HepG2 (cell line): ENCODE data around the gene ENTPD5. TPM values are rescaled to one million over a fixed set of nuclear protein-coding genes. Genes with fewer than 3 reads are reported as not detected.

Source experiments
- ETV5 ChIP-seq: IDR thresholded peaks from 2 replicates; pipeline ENCODE4 v1.6.1; 2018; ENCODE audit warnings: missing biosample characterization, missing genetic modification reagents, inconsistent platforms, borderline replicate concordance
- NFIC ChIP-seq: IDR thresholded peaks from 2 replicates; pipeline ENCODE4 v1.6.1; 2012; ENCODE audit warnings: mild to moderate bottlenecking, low read length, inconsistent platforms
- NFKB2 ChIP-seq: sonication (generic); formaldehyde crosslinking; IDR thresholded peaks from 2 replicates; pipeline ENCODE4 v1.4.0; 2020; ENCODE audit warnings: missing genetic modification reagents, borderline replicate concordance
- RARA ChIP-seq: IDR thresholded peaks from 2 replicates; pipeline ENCODE4 v1.6.1; 2016; ENCODE audit warnings: missing genetic modification reagents, missing compliant biosample characterization
- SRY ChIP-seq: sonication (generic); formaldehyde crosslinking; IDR thresholded peaks from 2 replicates; pipeline ENCODE4 v1.8.0; 2022; ENCODE audit warnings: mild to moderate bottlenecking, missing genetic modification reagents
- ZBTB40 ChIP-seq, 2 experiments: fragments of 450-650 bp in 1 of 2; sonication (generic) in 1 of 2; formaldehyde crosslinking in 1 of 2; IDR thresholded peaks; 2 replicates each; pipeline versions ENCODE4 v1.6.1 to v1.8.0; 2016 to 2022; ENCODE audit warnings: antibody characterized with exemption in 1 of 2, mild to moderate bottlenecking in 1 of 2, missing genetic modification reagents in 1 of 2
- ZNF530 ChIP-seq: sonication (generic); formaldehyde crosslinking; IDR thresholded peaks from 2 replicates; pipeline ENCODE4 v1.5.0; 2020; ENCODE audit warnings: low read depth, mild to moderate bottlenecking, missing genetic modification reagents
- polyA plus RNA-seq, 8 experiments: library from polyadenylated mRNA; depleted of rRNA in 3 of 8; stranded (reverse) in 7 of 8; unstranded in 1 of 8; fragments of >200 nt; fragmentation: Illumina TruSeq in 4 of 8; extraction: Trizol in 4 of 8; gene quantifications; 2 replicates each; pipeline versions ENCODE4 v1.2.1 to v1.2.3, GENCODE V29; 2011 to 2016; ENCODE audit warnings: low read depth in 4 of 8, missing spikeins in 1 of 8, mixed read lengths in 1 of 8; ENCODE audit not compliant: insufficient read depth in 1 of 8
- total RNA-seq, 5 experiments: library from RNA; depleted of rRNA; stranded (reverse); fragments of >200 nt; fragmentation: Illumina TruSeq; extraction: Trizol; gene quantifications; 2 replicates each; pipeline ENCODE4 v1.2.3, GENCODE V29; 2016; ENCODE audit warnings: low read depth in 1 of 5
- TF ChIP-seq, protein P1 (sequence below): IDR thresholded peaks from 2 replicates; pipeline ENCODE4 v1.4.0; 2020; ENCODE audit warnings: mild to moderate bottlenecking, missing genetic modification reagents
- TF ChIP-seq, protein P2 (sequence below): sonication (generic); formaldehyde crosslinking; IDR thresholded peaks from 2 replicates; pipeline ENCODE4 v1.4.0; 2020; ENCODE audit warnings: mild to moderate bottlenecking, missing genetic modification reagents, borderline replicate concordance
- TF ChIP-seq, protein P3 (sequence below): sonication (generic); formaldehyde crosslinking; IDR thresholded peaks from 2 replicates; pipeline ENCODE4 v1.4.0; 2020; ENCODE audit warnings: mild to moderate bottlenecking, low read depth, missing genetic modification reagents

Gene ENTPD5
- total and polyA plus RNA-seq, 2 of the 13 experiments (the other 11 are each of a cell fraction or from before 2014, with no cell fraction given) = 33.8 to 43.3 TPM

DNA sequence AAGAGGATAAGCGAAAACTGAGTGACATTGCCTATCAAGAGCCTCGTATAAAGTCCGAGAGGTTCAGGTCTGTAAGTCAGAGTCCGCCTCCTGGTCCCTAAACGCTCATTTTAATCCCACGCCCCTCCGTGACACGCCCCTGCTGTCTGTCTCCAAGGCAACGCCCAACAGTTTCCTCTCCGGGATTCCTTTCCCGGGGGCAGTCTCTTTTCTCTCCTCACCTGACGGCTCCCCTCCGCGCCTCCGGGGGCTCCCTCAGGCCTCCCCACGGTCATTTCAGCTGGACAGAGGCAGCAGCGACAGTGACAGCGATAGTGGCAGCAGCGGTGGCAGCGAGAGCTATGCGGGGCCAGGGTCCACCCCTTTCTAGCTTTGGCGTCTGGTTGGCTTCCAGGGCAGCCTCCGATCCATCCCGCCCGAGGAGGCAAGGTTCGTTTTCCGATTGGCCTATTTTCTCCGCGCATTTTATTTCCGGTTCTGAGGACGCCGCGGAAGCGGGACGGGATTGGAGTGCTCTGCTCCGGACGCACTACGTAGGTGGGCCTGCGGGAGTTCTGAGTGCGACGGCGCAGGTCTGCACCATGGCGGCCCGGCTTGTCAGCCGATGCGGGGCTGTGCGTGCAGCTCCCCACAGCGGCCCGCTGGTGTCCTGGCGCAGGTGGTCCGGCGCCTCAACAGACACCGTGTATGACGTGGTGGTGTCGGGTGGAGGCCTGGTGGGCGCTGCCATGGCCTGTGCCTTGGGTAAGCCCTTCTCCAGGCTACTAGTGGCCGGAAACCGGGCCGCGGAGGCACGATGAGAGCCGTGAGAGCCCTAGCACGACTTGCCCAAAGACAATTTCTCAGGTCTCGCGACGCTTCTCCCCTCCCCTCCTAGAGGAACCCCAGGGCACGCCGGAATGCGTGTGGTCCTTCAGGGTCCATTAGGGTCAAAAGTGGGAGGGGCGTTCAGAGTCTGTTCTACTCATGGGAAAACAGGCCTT lies 69.0 kb downstream of the ENTPD5 start, which contains the start of the genes COQ6 and FAM161B (continued):
- TF ChIP-seq ETV5 (peak; percentile 81; the same call in 1 of the 2 replicates), SRY (CRISPR knock-in tag) (peak; percentile 95), NFIC (no peak), ZNF530 (CRISPR knock-in tag) (no peak), RARA (CRISPR knock-in tag) (peak; percentile 18; the same call in 1 of the 2 replicates), ZBTB40 (IDR thresholded peaks at IDR 0.05) (no peak), ZBTB40 (CRISPR knock-in tag; IDR thresholded peaks at IDR 0.05) (peak; percentile 79), NFKB2 (peak; percentile 23; the same call in 1 of the 2 replicates)
- TF ChIP-seq, protein P1, sequence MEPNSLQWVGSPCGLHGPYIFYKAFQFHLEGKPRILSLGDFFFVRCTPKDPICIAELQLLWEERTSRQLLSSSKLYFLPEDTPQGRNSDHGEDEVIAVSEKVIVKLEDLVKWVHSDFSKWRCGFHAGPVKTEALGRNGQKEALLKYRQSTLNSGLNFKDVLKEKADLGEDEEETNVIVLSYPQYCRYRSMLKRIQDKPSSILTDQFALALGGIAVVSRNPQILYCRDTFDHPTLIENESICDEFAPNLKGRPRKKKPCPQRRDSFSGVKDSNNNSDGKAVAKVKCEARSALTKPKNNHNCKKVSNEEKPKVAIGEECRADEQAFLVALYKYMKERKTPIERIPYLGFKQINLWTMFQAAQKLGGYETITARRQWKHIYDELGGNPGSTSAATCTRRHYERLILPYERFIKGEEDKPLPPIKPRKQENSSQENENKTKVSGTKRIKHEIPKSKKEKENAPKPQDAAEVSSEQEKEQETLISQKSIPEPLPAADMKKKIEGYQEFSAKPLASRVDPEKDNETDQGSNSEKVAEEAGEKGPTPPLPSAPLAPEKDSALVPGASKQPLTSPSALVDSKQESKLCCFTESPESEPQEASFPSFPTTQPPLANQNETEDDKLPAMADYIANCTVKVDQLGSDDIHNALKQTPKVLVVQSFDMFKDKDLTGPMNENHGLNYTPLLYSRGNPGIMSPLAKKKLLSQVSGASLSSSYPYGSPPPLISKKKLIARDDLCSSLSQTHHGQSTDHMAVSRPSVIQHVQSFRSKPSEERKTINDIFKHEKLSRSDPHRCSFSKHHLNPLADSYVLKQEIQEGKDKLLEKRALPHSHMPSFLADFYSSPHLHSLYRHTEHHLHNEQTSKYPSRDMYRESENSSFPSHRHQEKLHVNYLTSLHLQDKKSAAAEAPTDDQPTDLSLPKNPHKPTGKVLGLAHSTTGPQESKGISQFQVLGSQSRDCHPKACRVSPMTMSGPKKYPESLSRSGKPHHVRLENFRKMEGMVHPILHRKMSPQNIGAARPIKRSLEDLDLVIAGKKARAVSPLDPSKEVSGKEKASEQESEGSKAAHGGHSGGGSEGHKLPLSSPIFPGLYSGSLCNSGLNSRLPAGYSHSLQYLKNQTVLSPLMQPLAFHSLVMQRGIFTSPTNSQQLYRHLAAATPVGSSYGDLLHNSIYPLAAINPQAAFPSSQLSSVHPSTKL = peak; percentile 9; the same call in 1 of the 2 replicates
- TF ChIP-seq, protein P2, sequence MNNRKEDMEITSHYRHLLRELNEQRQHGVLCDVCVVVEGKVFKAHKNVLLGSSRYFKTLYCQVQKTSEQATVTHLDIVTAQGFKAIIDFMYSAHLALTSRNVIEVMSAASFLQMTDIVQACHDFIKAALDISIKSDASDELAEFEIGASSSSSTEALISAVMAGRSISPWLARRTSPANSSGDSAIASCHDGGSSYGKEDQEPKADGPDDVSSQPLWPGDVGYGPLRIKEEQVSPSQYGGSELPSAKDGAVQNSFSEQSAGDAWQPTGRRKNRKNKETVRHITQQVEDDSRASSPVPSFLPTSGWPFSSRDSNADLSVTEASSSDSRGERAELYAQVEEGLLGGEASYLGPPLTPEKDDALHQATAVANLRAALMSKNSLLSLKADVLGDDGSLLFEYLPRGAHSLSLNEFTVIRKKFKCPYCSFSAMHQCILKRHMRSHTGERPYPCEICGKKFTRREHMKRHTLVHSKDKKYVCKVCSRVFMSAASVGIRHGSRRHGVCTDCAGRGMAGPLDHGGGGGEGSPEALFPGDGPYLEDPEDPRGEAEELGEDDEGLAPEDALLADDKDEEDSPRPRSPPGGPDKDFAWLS (CRISPR knock-in tag) = no peak
- TF ChIP-seq, protein P3, sequence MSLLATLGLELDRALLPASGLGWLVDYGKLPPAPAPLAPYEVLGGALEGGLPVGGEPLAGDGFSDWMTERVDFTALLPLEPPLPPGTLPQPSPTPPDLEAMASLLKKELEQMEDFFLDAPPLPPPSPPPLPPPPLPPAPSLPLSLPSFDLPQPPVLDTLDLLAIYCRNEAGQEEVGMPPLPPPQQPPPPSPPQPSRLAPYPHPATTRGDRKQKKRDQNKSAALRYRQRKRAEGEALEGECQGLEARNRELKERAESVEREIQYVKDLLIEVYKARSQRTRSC = no peak
